ENCODE measurements around the gene CELSR2.

DNA sequence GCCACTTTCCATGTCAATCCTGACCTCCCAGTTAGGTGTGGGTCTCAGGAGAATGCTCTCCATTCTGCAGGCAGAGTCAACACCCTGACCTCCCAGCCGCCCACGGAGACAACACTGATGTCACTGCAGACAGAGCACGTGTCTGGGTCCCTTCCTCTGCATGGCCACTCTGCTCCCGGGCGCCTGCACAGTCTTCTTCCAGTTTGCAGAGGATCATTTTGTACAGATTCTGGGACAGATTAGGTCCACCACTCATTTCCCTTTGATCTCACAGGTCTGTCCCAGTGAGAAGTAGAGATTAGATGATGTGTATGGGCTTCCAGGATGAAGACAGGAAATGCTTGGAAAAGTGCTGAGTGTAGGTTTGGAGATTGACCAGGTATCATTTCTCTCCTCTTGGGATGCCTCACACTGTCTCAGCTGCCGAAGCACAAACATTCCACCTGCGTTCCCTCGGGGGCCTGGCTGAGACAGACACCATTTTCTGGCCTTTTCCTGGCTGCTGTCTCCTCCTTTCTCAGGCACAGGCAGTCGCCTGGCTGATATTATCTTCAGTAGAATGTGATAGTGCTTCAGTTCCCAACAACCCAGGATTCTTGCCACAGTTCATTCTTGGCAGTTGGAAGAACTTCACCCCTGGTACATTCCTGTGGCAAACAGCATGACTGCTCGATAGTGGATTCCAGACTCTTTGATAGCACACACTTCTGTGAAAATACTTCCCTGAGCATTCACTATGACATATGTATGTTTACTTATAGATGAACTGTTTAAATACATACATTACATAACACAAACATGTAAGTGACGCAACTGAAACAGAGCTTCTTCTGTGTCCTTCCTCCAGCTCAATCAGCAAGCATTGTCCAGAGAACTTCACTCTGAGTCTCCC, 49.6 kb downstream of the CELSR2 start:
- TF ChIP-seq CTCF (IDR thresholded peaks at IDR 0.05; ENCODE audit: borderline replicate concordance, extremely low read depth, low read length, poor library complexity, severe bottlenecking): no peak
- no peak for TF ChIP-seq EZH2 (IDR thresholded peaks at IDR 0.05; ENCODE audit: borderline replicate concordance, low read depth, low read length, severe bottlenecking)

All from DND-41 (cell line).